Activated CD4-positive, alpha-beta memory T cell treated with anti-CD3 and anti-CD28 coated beads for 36 hours (primary cell): ENCODE data around the gene CTDP1. TPM values are rescaled to one million over a fixed set of nuclear protein-coding genes. Genes with fewer than 3 reads are reported as not detected.
"Not testable (repeated sequence)": the region's sequence is repeated elsewhere in the genome, so short reads cannot be mapped to it uniquely, and the experiment has no call there.

ENCODE experiments used
- CTCF ChIA-PET: fragments of 350-600 bp; sonication (Branson Sonifier 250); formaldehyde crosslinking; loops from one replicate; lab custom pipeline; 2021; ENCODE audit warnings: antibody characterized with exemption, inconsistent platforms; lab: Charles Lee
- POLR2A ChIA-PET: fragments of 350-600 bp; sonication (Branson Sonifier 250); formaldehyde crosslinking; loops from one replicate; lab custom pipeline; 2021; ENCODE audit warnings: antibody characterized with exemption; lab: Charles Lee
- DNase-seq: peaks from one replicate; pipeline ENCODE4 v3.0.0-alpha.2; 2020
- H3K27ac Mint-ChIP-seq: one replicate; pipeline ENCODE4 v1.8.0; 2021; ENCODE audit warnings: mixed read lengths
- H3K27me3 Mint-ChIP-seq: one replicate; pipeline ENCODE4 v1.8.0; 2021; ENCODE audit warnings: mixed read lengths
- H3K36me3 Mint-ChIP-seq: one replicate; pipeline ENCODE4 v1.8.0; 2021; ENCODE audit warnings: mixed read lengths
- H3K4me1 Mint-ChIP-seq: one replicate; pipeline ENCODE4 v1.8.0; 2021; ENCODE audit warnings: low read depth, mixed read lengths
- H3K4me3 Mint-ChIP-seq: one replicate; pipeline ENCODE4 v1.8.0; 2021; ENCODE audit warnings: mild to moderate bottlenecking, mixed read lengths
- H3K9me3 Mint-ChIP-seq: one replicate; pipeline ENCODE4 v1.8.0; 2021; ENCODE audit warnings: mixed read lengths
- intact Hi-C: fragments of 100-400 bp; cut with micrococcal nuclease; formaldehyde crosslinking; loops from one replicate; pipeline ENCODE4 v1.15.1; 2023
- total RNA-seq, 2 experiments: library from RNA; stranded (reverse); gene quantifications; one replicate each; pipeline ENCODE4 v1.2.3, GENCODE V29; 2021

The CTDP1 gene
- total RNA-seq, 2 experiments from 2014 or later, result 35.4 to 36.0 TPM

GRCh38 chr18:79742076-79742475 lies 62.5 kb downstream of the CTDP1 start:
- peaks cover 65% of the 10 kb centered on the region for H3K36me3 Mint-ChIP-seq
- H3K27me3 Mint-ChIP-seq, result no peaks in the 10 kb centered on the region
- ChIA-PET POLR2A (no interaction called here), CTCF (no interaction called here)
- H3K27ac Mint-ChIP-seq, result no peak overlapping the region
- H3K4me1 Mint-ChIP-seq, result no peaks in the 10 kb centered on the region
- H3K4me3 Mint-ChIP-seq, result no peak overlapping the region
- no peak for DNase-seq
- intact Hi-C loops, result no loop called here
- H3K9me3 Mint-ChIP-seq, result peaks cover 6% of the 10 kb centered on the region

- Mint-ChIP-seq H3K36me3 (peaks cover 59% of the 10 kb centered on the region), H3K4me1 (no peaks in the 10 kb centered on the region), H3K27ac (no peak overlapping the region), H3K4me3 (no peak overlapping the region), H3K9me3 (peaks cover 6% of the 10 kb centered on the region), H3K27me3 (no peaks in the 10 kb centered on the region)
- intact Hi-C loops, result no loop called here
- CTCF ChIA-PET, result no interaction called here
- DNase-seq, result no peak
- POLR2A ChIA-PET, result no interaction called here
These were observed 65.0 kb downstream of the CTDP1 start for GRCh38 chr18:79744625-79745024.

DNA sequence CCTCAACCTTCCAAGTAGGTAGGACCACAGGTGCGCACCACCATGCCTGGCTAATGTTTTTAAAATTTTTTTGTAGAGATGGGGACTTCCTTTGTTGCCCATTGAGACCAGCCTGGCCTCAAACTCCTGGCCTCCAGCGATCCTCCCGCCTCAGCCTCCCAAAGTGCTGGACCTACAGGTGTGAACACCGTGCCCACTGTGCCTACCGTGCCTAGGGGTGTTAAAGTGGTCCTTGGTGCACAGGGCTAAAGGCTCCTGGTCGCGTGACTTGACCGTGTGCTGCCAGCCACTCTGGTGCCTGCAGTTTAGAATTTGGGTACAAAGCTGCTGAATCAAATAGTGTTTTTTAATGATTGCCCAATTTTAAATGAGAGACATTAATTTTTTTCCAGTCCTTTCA lies 67.1 kb downstream of the CTDP1 start:
- Mint-ChIP-seq H3K27me3 (no peaks in the 10 kb centered on the region), H3K4me3 (no peak overlapping the region), H3K9me3 (peaks cover 6% of the 10 kb centered on the region), H3K27ac (no peak overlapping the region), H3K36me3 (peaks cover 51% of the 10 kb centered on the region), H3K4me1 (no peaks in the 10 kb centered on the region)
- intact Hi-C loops, result no loop called here
- DNase-seq, result no peak
- CTCF ChIA-PET, result interaction anchor here (0.7 kb wide), 1 partner anchor 17 kb away, joined by 3 read pairs; no protein-coding TSS in a partner anchor
- POLR2A ChIA-PET, result no interaction called here

DNA sequence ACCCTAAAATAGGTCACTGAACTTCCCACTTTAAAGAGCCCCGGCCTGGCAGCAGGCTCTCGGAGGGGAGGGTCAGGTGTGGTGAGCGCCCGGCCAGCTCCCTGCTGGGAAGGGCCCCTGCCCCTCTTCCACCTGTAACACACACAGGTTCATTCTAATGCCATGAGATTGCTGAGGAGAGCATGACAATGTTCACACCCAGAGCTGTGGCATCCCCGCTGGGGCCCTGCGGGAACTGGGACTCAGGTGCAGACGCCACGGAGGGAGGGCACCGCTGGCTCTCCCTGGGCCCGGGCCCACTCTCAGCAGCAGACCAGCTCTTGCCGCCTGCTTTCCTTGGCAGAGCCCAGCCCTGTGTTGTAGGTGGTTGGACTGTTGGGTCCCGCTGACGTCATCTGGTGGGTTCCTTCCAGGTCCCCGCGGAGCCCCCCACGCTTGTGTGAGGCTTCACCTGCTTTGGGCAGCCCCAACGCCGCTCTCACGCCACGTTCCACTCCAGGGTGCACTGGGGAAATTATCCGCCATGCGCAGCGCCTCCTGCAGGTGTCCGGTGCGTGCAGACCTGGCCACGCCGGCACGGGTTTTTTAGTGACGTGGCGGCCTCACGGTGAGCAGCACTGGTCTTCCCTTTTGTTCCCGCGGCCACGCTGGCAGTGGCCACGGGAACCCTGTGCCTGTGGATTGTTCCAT lies 67.7 kb downstream of the CTDP1 start:
- Mint-ChIP-seq H3K4me3 (no peak overlapping the region), H3K4me1 (no peaks in the 10 kb centered on the region), H3K27ac (no peak overlapping the region), H3K36me3 (peaks cover 47% of the 10 kb centered on the region), H3K27me3 (no peaks in the 10 kb centered on the region), H3K9me3 (peaks cover 6% of the 10 kb centered on the region)
- no peak for DNase-seq
- ChIA-PET CTCF (interaction anchor here (0.7 kb wide), 1 partner anchor 18 kb away, joined by 3 read pairs; no protein-coding TSS in a partner anchor), POLR2A (no interaction called here)
- intact Hi-C loops, result no loop called here

DNA sequence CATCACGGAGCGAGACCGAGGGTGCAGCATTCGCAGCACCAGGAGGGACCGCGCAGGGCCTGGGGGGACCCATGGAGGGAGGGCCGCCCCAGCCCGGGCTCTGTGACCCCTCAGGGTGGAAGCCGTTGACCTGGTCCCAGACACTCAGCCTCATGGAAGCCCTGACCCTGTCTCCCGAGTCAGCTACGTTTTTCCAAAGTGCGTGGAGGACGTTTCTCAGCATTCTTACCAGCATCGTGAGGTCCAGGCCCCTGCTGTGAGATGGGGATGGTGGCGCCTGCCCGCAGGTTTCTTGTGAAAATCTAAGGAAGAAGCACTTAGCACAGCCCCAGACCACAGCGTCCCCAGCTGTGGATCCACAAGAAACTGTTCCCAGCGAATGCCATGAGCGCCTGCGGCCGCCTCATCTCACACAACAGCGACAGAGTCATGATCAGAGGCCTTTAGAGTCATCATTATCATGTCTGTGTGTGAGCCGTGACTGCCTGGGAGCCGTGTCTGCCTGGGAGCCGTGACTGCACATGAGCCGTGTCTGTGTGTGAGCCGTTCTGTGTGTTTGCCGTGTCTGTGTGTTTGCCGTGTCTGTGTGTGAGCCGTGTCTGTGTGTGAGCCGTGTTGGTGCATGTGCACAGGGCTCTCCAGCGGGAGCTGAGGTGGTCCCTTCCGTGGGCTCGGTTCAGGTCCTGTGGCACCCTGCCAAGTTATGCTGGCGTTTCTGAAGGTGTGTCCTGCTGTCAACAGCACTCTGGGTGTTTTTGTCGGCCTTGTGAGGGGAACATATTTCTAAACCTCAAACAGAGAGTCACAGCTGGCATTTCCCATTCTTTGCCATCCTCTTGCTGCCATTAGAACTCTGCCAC lies 68.9 kb downstream of the CTDP1 start:
- DNase-seq, result no peak
- intact Hi-C loops, result no loop called here
- H3K4me3 Mint-ChIP-seq, result no peak overlapping the region
- peaks cover 45% of the 10 kb centered on the region for H3K36me3 Mint-ChIP-seq
- H3K9me3 Mint-ChIP-seq, result peaks cover 6% of the 10 kb centered on the region
- ChIA-PET CTCF (no interaction called here), POLR2A (no interaction called here)
- no peak overlapping the region for H3K27ac Mint-ChIP-seq
- no peaks in the 10 kb centered on the region for H3K27me3 Mint-ChIP-seq
- no peaks in the 10 kb centered on the region for H3K4me1 Mint-ChIP-seq

- intact Hi-C loops, result no loop called here
- no peak for DNase-seq
- CTCF ChIA-PET, result no interaction called here
- Mint-ChIP-seq H3K4me1 (no peaks in the 10 kb centered on the region), H3K9me3 (peaks cover 2% of the 10 kb centered on the region), H3K27me3 (no peaks in the 10 kb centered on the region), H3K36me3 (peaks cover 45% of the 10 kb centered on the region), H3K27ac (peak overlapping the region; percentile 38), H3K4me3 (no peak overlapping the region)
- POLR2A ChIA-PET, result no interaction called here
These were observed 69.9 kb downstream of the CTDP1 start for GRCh38 chr18:79749251-79750191.

GRCh38 chr18:79750980-79751571 lies 71.5 kb downstream of the CTDP1 start:
- Mint-ChIP-seq H3K4me1 (no peaks in the 10 kb centered on the region), H3K4me3 (no peak overlapping the region), H3K9me3 (peaks cover under 1% of the 10 kb centered on the region), H3K27ac (no peak overlapping the region), H3K27me3 (no peaks in the 10 kb centered on the region), H3K36me3 (peaks cover 57% of the 10 kb centered on the region)
- no peak for DNase-seq
- intact Hi-C loops, result no loop called here
- POLR2A ChIA-PET, result no interaction called here
- CTCF ChIA-PET, result no interaction called here

GRCh38 chr18:79751918-79752578 lies 72.4 kb downstream of the CTDP1 start:
- POLR2A ChIA-PET, CTCF ChIA-PET, intact Hi-C loops, H3K9me3 Mint-ChIP-seq, H3K27ac Mint-ChIP-seq, H3K27me3 Mint-ChIP-seq, DNase-seq, H3K4me1 Mint-ChIP-seq, H3K4me3 Mint-ChIP-seq: not testable (repeated sequence)
- peaks cover 59% of the 10 kb centered on the region for H3K36me3 Mint-ChIP-seq

DNA sequence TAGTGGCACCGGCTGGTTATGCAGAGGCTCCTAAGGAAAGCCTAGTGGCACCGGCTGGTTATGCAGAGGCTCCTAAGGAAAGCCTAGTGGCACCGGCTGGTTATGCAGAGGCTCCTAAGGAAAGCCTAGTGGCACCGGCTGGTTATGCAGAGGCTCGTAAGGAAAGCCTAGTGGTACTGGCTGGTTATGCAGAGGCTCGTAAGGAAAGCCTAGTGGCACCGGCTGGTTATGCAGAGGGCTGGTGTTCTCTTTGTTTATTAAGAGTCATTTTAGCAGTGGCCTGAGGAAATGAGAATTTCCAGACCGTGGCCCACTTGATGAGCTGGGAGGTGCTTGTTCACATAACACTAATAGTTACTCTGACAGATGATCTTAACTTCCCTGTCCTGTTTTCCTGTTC lies 73.3 kb downstream of the CTDP1 start:
- H3K27me3 Mint-ChIP-seq, H3K4me1 Mint-ChIP-seq, H3K27ac Mint-ChIP-seq, CTCF ChIA-PET, H3K4me3 Mint-ChIP-seq, intact Hi-C loops, DNase-seq, POLR2A ChIA-PET: not testable (repeated sequence)
- H3K9me3 Mint-ChIP-seq, result peaks cover 16% of the 10 kb centered on the region
- peaks cover 62% of the 10 kb centered on the region for H3K36me3 Mint-ChIP-seq

DNA sequence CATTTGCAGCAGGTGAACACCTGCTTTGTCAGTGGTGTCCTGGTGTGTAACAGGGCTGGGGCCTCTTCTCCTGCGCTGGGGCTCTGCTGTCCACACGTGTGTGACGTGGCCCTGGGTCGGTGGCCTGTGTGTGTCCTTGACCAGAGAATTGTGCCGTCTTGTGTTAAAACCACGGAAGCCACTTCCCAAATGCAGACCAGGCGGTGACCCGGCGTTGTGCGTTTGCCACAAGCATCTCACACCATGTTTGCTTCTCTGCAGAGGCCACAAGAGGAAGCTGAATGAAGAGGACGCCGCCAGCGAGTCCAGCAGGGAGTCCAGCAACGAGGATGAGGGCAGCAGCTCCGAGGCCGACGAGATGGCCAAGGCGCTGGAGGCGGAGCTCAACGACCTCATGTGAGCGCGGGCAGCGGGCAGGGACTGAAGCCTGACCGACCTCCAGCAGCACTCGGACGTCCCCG lies 73.8 kb downstream of the CTDP1 start:
- H3K4me1 Mint-ChIP-seq, result no peaks in the 10 kb centered on the region
- no peak overlapping the region for H3K27ac Mint-ChIP-seq
- intact Hi-C loops, result no loop called here
- H3K4me3 Mint-ChIP-seq, result no peak overlapping the region
- DNase-seq, result no peak
- peaks cover 21% of the 10 kb centered on the region for H3K9me3 Mint-ChIP-seq
- CTCF ChIA-PET, result no interaction called here
- POLR2A ChIA-PET, result no interaction called here
- H3K36me3 Mint-ChIP-seq, result peaks cover 63% of the 10 kb centered on the region
- H3K27me3 Mint-ChIP-seq, result no peaks in the 10 kb centered on the region

DNA sequence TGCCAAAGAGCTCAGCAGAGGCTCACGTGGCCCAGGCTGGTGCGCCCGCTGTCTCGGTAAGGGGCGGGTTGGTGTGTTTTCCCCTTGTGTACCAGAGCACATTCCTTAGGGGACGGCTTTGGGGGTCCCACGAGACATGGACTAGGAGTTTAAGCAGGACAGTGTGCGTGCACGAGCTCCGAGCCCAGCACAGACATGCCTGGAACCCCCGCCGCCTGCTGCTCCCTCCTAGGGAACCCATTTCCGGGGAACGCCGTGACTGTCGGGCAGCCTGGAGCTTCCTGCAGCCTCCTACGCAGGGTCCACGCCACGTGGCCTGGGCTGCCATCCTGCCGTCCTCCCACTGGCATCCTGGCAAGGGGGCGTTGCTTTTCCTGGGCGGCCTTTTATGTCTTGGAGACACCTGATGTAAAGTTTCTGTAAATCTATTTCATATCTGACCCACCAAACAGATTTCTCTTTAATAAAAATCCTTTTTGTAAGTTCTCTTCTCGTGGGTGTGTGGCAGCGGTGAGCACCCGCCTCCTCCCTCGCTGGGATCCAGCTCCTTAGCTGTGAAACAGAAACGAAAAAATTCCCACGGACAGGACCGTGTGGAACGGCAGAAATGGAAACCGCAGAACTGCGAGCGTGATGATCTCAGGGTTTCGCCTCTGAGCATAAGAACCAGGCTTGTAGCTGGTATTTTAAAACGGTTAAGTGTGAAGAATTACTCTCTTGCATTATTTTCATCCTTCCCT lies 74.6 kb downstream of the CTDP1 start:
- DNase-seq, result no peak
- Mint-ChIP-seq H3K9me3 (peaks cover 28% of the 10 kb centered on the region), H3K36me3 (peaks cover 68% of the 10 kb centered on the region), H3K27me3 (no peaks in the 10 kb centered on the region), H3K4me3 (no peak overlapping the region), H3K4me1 (no peaks in the 10 kb centered on the region), H3K27ac (no peak overlapping the region)
- ChIA-PET POLR2A (no interaction called here), CTCF (no interaction called here)
- intact Hi-C loops, result no loop called here
